SK-N-MC (cell line): Measurements from ENCODE around the gene TADA3.

Experiments used
- DNase-seq: peaks from one replicate; pipeline ENCODE4 v3.0.0-alpha.2; 2011; ENCODE audit warnings: low read depth, low spot score
- H3K27ac ChIP-seq: fragments of 200-600 bp; sonication (generic); 2 replicates; pipeline ENCODE4 v1.5.1; 2016; ENCODE audit warnings: mixed run types
- H3K36me3 ChIP-seq: fragments of 200-600 bp; sonication (generic); 2 replicates; pipeline ENCODE4 v1.6.1; 2017; ENCODE audit warnings: antibody characterized with exemption, low read length, mixed read lengths; ENCODE audit not compliant: insufficient read depth
- H3K4me3 ChIP-seq: fragments of 200-600 bp; sonication (generic); 2 replicates; pipeline ENCODE4 v1.5.1; 2016
- H3K9ac ChIP-seq: fragments of 200-600 bp; sonication (generic); 2 replicates; pipeline ENCODE4 v1.8.0; 2017; ENCODE audit warnings: mixed run types, mixed read lengths; ENCODE audit not compliant: insufficient read length
- H3K9me3 ChIP-seq: fragments of 200-600 bp; sonication (generic); 2 replicates; pipeline ENCODE4 v1.6.1; 2017; ENCODE audit warnings: low read depth, mild to moderate bottlenecking, antibody characterized with exemption, low read length, moderate library complexity, mixed read lengths
- EZH2 ChIP-seq: fragments of 200-600 bp; sonication (generic); IDR thresholded peaks from one replicate; pipeline ENCODE4 v1.6.1; 2017; ENCODE audit warnings: antibody characterized with exemption
- FOXP2 ChIP-seq: optimal IDR thresholded peaks from 2 replicates; pipeline ENCODE3; 2011; ENCODE audit warnings: mild to moderate bottlenecking, moderate library complexity; ENCODE audit not compliant: insufficient read depth; ENCODE audit errors: extremely low read length, control extremely low read depth
- POLR2AphosphoS5 ChIP-seq: IDR thresholded peaks from 2 replicates; pipeline ENCODE4 v1.6.1; 2012; ENCODE audit warnings: mild to moderate bottlenecking, low read depth, low read length, borderline replicate concordance

Gene TADA3

GRCh38 chr3:9767418-9767817 lies 24.9 kb downstream of the TADA3 start:
- no peak for DNase-seq
- Histone ChIP-seq H3K9ac (no peak overlapping the region), H3K9me3 (no peaks in the 10 kb centered on the region), H3K36me3 (no peaks in the 10 kb centered on the region), H3K27ac (no peak overlapping the region), H3K4me3 (no peak overlapping the region)
- TF ChIP-seq POLR2AphosphoS5: no peak
- no peak for TF ChIP-seq EZH2
- no peak for TF ChIP-seq FOXP2

DNA sequence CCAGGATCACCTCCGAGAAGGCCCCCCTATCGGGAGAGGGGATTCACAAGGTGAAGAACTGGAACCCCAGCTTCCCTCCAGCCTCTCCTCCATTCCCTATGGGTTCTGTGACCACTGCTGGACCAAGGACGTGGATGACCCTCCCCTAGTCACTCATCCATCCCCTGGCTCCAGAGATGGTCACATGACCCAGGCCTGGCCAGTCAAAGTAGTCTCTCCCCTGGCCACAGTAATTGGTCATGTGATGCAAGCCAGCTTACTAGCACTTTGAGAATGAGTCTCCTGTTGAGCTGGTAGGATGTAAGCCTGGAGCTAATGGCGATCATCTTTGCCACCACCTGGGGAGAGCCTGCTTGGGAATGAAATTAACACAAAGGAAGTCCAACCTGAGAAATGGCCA lies 26.4 kb downstream of the TADA3 start:
- Histone ChIP-seq H3K36me3 (no peaks in the 10 kb centered on the region), H3K9ac (no peak overlapping the region), H3K4me3 (no peak overlapping the region), H3K27ac (no peak overlapping the region), H3K9me3 (no peaks in the 10 kb centered on the region)
- no peak for DNase-seq
- TF ChIP-seq POLR2AphosphoS5: no peak
- TF ChIP-seq EZH2: no peak
- no peak for TF ChIP-seq FOXP2

DNA sequence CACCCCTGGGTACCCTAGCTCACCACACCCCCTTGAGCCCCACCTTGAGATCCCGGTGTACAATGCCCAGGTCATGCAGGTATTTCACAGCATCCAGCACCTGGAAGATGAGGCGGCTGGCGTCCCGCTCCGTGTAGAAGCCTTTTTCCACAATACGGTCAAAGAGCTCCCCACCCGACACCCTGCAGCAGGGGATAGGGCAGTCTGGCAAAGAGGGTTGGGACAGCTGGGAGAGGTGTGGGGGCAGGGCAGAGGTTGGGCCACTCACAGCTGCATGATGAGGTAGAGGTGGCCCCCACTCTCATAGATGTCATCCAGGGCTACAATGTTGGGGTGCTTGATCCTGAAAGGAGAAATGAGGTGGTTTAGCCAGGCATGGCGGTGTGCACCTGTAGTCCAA lies 29.4 kb downstream of the TADA3 start:
- DNase-seq: no peak
- TF ChIP-seq POLR2AphosphoS5: no peak
- no peak for TF ChIP-seq FOXP2
- no peak for TF ChIP-seq EZH2
- no peaks in the 10 kb centered on the region for H3K9me3 ChIP-seq
- no peak overlapping the region for H3K27ac ChIP-seq
- no peak overlapping the region for H3K4me3 ChIP-seq
- no peaks in the 10 kb centered on the region for H3K36me3 ChIP-seq
- no peak overlapping the region for H3K9ac ChIP-seq

GRCh38 chr3:9761919-9762318 lies 30.4 kb downstream of the TADA3 start:
- no peak for DNase-seq
- Histone ChIP-seq H3K9me3 (no peaks in the 10 kb centered on the region), H3K9ac (no peak overlapping the region), H3K27ac (no peak overlapping the region), H3K36me3 (no peaks in the 10 kb centered on the region; the same call in 1 of the 2 replicates), H3K4me3 (no peak overlapping the region)
- no peak for TF ChIP-seq EZH2
- no peak for TF ChIP-seq FOXP2
- no peak for TF ChIP-seq POLR2AphosphoS5

GRCh38 chr3:9760779-9761505 lies 31.3 kb downstream of the TADA3 start:
- DNase-seq: no peak
- H3K4me3 ChIP-seq: no peak overlapping the region
- no peak overlapping the region for H3K27ac ChIP-seq
- TF ChIP-seq FOXP2 (no peak), EZH2 (no peak), POLR2AphosphoS5 (no peak)
- H3K9me3 ChIP-seq: no peaks in the 10 kb centered on the region
- no peak overlapping the region for H3K9ac ChIP-seq
- H3K36me3 ChIP-seq: no peaks in the 10 kb centered on the region; the same call in 1 of the 2 replicates

DNA sequence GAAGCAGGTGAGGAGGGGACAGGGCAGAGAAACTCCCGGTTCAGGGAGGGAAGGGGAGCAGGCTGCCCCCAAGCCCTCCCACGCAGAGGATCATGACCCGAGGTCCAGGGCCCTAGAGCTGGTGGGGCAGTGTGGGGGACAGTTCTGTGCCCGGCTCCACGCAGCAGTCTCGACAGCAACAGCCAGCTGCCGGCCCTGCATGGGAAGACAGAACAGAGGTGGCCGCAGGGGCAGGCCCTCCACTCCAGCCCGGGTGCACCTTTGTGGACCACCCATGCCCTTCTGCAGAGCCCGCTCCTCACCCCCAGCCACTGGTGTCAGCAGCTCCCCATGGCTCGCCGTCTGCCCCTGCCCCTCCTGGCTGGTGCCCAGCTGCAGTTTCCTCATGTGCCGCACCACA lies 34.8 kb downstream of the TADA3 start:
- H3K36me3 ChIP-seq: no peaks in the 10 kb centered on the region; the same call in 1 of the 2 replicates
- H3K9ac ChIP-seq: no peak overlapping the region
- H3K9me3 ChIP-seq: no peaks in the 10 kb centered on the region
- no peak for TF ChIP-seq EZH2
- TF ChIP-seq POLR2AphosphoS5: no peak; the same call in 1 of the 2 replicates
- no peak for TF ChIP-seq FOXP2
- H3K27ac ChIP-seq: no peak overlapping the region
- no peak for DNase-seq
- no peak overlapping the region for H3K4me3 ChIP-seq

GRCh38 chr3:9754678-9755077 lies 37.6 kb downstream of the TADA3 start:
- H3K9ac ChIP-seq: no peak overlapping the region
- H3K9me3 ChIP-seq: no peaks in the 10 kb centered on the region
- no peak for DNase-seq
- H3K36me3 ChIP-seq: no peaks in the 10 kb centered on the region; the same call in 1 of the 2 replicates
- 0 out of 2 replicates have a peak overlapping the region, but pooled peaks have one; percentile 25 for H3K27ac ChIP-seq
- TF ChIP-seq POLR2AphosphoS5 (no peak), FOXP2 (no peak), EZH2 (no peak)
- H3K4me3 ChIP-seq: no peak overlapping the region

DNA sequence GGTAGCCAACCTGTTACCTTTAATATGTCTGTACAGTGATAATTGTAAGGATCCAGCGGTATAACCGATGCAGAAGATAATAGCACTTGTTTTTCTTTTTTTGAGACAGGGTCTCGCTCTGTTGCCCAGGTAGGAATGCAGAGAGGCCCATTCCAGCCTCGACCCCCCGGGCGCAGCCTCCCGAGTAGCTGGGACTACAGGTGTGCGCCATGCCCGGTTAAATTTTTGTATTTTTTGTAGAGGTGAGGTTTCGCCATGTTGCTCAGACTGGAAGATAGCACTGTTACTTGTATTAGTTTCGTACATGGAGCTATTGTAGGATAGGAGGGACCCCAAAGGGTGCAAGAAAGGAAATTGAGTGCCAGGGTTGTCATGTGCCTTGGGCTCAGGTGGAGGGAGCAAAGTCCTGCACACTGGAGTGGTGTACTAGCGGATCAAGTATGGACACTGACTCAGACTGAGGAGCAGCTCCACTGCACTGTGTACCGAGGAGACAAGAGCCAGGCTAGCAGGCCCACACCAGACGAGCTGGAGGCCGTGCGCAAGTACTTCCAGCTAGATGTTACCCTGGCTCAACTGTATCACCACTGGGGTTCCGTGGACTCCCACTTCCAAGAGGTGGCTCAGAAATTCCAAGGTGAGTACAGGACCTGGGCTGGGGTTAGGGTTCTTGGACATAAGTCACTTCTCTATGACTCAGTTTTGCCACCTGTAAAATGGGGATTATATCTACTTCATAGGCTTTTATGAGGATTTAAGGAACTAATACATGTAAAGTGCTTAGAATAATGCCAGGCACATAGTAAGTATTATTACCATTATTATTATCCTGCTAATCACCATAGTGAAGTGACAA lies 41.5 kb downstream of the TADA3 start:
- Histone ChIP-seq H3K4me3 (peak overlapping the region; percentile 85), H3K9ac (peak overlapping the region; percentile 73), H3K36me3 (peaks cover 5% of the 10 kb centered on the region; the same call in 1 of the 2 replicates), H3K27ac (no peak overlapping the region), H3K9me3 (no peaks in the 10 kb centered on the region)
- DNase-seq: no peak
- TF ChIP-seq EZH2: no peak
- TF ChIP-seq FOXP2: no peak
- no peak for TF ChIP-seq POLR2AphosphoS5
